Stimulated activated CD8-positive, alpha-beta memory T cell treated with anti-CD3 and anti-CD28 coated beads, Interleukin-7, amount 100 ng/mL, for 24 hours (primary cell): ENCODE measurements around the gene PLCD4.

Source experiments
- DNase-seq: peaks from one replicate; pipeline ENCODE4 v3.0.0-alpha.2; 2020; ENCODE audit warnings: low read depth

The PLCD4 gene

DNA sequence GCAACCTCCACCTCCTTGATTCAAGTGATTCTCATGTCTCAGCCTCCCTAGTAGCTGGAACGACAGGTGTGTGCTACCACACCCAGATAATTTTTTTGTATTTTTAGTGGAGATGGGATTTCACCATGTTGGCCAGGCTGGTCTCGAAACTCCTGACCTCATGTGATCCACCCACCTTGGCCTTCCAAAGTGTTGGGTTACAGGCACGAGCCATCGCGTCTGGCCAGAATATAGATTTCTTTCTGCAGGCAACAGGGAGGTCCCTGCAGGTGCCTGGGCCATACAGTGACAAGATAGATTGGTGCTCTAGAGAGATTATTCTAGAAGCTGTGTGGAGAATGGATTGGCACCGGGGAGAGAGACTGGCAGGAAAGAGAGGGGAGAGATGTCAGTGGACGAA, 13.3 kb downstream of the PLCD4 start:
- no peak for DNase-seq

DNA sequence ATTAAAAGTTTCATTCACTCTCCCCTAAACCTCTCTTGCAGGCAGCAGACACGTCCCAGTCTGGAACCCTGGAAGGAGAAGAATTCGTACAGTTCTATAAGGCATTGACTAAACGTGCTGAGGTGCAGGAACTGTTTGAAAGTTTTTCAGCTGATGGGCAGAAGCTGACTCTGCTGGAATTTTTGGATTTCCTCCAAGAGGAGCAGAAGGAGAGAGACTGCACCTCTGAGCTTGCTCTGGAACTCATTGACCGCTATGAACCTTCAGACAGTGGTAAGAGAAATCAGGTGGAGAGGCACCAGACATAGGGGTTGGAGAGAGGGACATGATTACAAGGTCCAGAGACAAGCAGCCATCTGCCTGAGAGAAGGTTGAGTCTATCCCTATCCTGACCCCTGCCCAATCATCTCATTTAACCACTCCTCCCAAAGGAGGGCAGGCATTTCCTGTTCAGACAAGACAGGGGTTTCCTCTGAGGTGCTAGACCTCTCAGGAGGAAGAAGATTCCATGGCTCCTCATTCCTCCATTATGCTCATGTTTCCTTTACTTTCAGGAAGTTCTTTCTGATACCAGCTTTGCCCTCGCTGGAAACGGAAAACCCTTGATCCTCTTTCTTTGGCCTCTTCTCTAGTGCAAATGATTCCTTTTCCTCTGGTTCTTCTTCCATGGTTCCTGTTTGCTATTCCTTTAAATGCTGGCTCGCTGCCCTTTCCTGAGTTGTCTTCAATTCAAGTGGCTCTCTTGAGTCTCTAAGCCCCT, 15.1 kb downstream of the PLCD4 start:
- no peak for DNase-seq

DNA sequence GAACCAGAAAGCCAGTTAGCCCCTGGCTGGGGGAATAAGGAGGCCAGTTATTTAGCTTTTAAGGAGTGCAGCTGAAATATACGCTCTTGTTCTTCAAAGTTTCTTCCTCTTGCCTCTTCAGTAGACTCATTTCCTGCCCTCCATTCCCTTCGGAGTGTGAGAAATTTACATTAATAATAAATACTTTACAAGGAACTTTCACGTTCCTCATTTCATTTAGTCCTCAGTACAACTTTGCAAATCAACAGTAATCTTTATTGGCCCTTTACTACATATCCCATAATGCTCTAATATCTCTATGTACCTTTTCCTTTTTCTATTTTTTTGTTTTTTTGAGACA, 15.6 kb downstream of the PLCD4 start:
- no peak for DNase-seq

DNA sequence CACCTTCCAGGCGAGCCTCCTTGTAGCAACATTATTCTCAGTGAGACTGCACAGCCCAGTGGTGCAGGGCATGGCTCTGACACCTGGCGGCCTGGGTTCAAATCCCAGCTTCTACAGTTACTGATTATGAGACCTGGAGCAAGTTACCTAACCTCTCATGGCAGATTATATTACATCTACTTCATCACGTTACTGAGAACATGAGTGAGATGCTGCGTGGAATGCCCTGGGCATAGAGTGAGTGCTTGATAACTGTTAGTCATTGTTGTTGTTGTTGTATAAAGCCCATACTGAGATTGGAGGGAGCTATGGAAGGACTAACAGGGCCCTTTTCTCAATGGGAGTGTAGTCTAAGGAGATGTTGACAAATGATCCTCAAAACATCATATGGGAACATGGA, 18.7 kb downstream of the PLCD4 start:
- DNase-seq: no peak

DNA sequence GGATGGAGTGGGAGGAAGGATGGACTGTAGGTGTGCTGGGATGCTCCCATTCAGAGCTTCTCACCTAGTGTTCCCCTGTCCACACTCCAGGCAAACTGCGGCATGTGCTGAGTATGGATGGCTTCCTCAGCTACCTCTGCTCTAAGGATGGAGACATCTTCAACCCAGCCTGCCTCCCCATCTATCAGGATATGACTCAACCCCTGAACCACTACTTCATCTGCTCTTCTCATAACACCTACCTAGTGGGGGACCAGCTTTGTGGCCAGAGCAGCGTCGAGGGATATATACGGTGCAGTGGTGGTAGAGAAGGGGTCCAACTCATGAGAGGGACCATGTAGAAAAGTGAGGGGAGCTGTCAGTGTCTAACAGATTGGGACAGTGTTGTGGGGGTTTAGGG, 20.2 kb downstream of the PLCD4 start:
- DNase-seq: no peak

DNA sequence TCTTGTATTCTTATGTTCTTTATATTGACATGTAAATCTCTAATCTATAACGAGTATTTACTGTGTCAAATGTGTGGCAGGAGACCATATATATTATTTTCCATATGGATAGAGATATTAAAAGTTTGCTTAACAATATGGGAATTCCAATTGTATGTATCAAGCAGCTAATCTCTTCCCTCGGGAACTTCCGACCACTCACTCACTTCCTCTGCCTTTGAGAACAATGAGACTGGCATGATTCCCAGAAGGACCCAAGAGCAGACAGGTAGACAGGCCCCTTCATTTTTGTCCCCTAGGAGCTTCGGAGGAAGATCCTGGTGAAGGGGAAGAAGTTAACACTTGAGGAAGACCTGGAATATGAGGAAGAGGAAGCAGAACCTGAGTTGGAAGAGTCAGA, 24.1 kb downstream of the PLCD4 start:
- DNase-seq: no peak

DNA sequence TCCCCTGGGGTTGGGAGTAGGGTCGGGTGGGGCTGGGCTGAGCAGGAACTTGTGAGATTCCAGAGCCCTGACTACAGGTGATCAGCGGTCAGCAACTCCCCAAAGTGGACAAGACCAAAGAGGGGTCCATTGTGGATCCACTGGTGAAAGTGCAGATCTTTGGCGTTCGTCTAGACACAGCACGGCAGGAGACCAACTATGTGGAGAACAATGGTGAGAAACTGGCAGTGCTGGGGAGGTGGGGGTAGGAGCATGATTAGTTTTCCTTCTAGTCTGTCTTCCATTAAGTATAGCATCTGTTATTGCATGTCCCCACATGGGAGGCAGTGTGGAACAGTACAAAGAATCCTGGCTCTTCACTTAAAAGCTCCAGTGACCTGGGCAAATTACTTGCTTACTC, 28.0 kb downstream of the PLCD4 start:
- DNase-seq: no peak

DNA sequence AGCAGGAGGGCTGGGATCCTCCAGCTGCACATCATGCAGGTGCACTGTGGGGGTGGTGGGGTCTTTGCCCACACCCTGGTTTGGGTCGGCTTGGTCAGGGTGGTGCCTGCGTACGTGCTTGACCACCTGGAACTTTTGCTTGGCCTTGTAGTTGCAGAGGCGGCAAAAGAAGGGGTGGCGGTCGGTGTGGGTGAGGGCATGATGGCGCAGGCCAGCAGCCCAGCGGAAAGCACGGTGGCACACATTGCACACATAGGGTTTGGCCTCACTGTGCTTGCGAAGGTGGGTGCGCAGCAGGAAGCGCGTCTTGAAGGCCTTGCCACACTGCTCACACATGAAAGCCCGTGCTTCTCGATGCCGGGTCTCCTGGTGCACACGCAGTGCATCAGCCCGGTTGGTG, 30.7 kb downstream of the PLCD4 start:
- no peak for DNase-seq

DNA sequence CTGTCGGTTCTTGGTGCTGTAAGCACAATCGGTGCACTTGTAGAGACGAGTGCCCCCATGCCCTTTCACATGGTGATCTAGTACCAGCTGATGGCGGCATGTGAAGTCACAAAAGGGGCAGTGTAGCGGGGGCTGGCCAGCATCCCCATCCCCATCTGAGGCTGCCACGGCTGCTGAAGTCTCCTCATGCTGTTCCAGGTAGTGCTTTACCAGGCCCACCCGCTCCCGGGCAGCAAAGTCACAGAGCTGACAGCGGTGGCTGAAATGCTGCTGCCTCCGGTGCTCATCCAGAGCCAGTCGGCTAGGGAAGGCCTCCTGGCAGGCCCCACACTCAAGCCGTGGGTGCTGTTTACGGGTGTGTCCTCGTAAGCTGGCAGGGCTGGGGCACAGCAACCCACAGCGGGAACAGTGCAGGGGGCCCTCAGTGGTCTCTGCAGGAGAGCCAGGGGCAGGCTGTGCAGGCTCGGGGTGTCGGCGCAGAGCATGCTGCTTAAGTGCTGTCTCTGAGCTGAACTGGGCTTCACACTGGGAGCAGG, 34.5 kb downstream of the PLCD4 start:
- DNase-seq: no peak

DNA sequence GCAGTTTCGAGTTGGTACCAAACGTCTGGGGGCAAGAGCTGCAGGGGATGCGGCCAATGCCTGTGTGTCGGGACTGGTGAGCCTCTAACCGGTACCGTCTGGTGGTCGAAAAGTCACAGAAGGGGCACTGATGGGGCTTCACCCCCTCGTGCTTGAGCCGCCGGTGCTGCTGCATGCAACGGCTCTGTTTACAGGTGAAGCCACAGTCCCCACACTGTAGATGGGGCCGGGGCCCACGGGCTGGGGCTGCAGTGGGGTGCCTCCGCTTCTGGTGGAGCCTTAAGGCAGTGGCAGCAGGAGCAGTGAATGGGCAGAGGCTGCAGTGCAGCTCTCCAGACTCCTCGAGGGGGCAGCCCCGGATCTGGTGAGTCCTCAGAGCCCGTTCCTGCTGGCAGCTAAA, 35.1 kb downstream of the PLCD4 start:
- DNase-seq: no peak

DNA sequence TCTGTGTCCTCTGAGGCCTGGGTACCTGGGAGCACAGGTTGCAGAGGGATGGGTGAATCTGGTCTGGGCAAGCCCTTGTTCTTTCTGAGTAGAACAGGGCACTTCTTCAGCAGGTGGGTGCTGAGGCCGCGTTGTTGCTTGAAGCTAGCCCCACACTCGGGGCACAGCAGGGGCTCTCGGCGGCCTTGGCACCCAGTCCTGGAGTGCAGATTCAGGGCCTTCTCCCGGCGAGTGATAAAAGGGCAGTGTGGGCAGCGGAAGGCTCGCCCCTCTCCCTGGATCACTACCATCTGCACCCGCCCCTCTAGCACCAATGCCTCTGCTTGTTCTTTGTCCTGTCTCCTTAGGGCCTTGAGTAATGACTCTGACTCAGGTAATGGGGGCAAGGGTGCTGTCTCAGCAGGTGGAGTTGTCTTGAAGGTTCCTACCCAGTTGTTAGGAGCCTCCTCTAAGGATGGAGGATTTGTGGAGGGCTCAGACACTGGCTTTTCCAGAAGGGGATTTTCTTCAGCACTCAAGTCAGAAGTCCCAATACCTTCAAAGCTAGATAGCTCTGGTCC, 36.1 kb downstream of the PLCD4 start:
- no peak for DNase-seq

DNA sequence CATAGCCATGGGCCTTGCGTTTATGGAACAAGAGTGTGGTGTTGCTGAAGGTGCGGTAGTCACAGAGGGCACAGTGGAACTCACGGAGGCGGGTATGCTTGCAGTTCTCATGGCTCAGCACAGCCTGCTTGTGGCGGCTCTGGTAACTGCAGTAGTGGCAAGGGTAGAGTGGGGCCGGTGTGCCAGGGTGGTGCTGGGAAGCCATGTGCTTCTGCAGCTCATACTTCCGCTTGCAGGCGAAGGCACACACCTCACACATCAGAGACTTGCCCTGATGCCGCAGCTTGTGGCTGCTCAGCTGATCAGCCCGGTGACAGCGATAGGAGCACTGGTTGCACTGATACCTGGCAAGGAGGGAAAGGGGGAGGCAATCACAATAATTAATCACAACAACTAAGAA, 37.0 kb downstream of the PLCD4 start:
- DNase-seq: no peak

DNA sequence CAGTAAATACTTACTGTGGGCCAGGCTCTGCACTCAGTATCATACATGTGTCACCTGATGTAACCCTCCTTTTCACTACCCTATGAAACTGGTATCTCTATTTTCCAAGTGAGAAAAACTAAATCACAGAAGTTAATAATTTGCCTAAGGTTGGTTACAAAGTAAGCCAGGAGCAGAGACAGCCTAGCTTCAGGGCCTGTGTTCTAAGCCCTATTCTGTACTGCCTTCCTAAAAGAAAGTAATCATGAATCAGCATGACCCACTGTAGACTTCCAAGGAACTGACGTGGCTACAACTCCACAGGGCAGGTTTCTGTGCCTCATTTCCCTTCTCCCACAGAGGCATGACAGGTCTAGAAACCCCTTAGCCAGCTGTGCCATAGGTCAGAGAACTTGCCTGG, 37.4 kb downstream of the PLCD4 start:
- DNase-seq: no peak

DNA sequence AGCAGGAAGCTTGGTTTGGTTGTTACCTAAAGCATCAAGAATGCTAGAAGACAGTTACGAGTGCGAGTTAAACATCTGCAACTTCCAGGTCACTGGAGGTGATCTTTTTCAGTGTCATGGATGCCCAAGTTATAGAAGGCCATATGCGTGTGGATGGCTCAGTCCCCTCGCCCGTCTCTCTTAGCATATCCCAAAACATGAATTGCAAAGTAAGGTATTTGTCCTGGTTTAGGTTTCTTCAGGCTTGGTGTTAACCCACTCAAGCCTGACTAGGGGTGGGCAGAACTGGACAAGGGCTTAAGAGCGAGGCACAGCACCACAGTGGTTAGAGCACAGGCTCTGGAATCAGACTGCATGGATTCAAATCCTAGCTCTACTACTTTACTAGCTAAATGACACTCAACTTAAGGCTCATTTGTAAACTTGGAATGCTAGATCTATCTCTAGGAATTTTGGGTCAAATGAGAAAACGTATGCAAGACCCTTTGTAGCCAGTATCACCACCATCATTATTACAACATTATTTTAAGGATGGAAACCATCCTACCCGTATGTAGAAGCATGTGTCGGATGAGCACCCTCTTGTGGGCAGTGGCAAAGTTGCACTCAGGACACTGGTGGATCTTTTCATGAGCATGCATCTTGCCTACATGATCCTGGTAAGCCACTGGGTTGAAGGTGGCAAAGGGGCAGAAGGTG, 40.5 kb downstream of the PLCD4 start:
- peak; percentile 23 for DNase-seq

DNA sequence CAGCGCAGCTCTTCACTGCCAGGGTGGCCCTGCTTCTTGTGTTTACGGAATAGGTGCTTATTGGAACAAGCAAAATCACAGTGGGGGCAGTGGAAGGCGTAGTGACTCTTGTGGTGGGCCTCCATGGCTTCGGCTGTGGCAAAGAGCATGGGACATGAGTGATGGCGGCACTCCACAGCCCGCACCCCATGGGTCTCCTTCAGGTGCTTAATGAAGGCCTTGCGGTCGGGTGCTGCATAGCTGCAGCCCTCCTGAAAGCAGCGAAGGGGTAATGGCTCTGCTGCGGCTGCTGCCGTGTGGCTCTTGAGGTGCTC, 41.0 kb downstream of the PLCD4 start:
- DNase-seq: no peak

DNA sequence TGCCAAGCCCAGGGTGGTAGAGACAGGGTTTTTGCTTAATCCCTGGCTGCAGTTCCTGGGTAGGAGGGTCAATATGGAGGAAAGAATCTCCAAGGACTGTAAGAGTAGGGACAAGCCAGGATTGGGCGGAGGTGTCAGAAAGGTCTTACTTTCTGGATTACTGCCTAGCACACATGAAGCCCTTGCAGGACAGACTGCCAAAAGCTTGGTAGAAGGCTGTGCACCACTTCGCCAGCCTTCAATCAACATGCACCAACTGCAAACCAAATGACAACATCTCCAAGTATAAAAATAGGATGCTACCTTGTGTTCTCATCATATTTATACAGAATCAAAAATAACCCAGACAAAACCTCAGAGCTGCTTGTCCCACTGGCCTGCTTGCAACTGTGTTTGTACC, 48.1 kb downstream of the PLCD4 start:
- no peak for DNase-seq

DNA sequence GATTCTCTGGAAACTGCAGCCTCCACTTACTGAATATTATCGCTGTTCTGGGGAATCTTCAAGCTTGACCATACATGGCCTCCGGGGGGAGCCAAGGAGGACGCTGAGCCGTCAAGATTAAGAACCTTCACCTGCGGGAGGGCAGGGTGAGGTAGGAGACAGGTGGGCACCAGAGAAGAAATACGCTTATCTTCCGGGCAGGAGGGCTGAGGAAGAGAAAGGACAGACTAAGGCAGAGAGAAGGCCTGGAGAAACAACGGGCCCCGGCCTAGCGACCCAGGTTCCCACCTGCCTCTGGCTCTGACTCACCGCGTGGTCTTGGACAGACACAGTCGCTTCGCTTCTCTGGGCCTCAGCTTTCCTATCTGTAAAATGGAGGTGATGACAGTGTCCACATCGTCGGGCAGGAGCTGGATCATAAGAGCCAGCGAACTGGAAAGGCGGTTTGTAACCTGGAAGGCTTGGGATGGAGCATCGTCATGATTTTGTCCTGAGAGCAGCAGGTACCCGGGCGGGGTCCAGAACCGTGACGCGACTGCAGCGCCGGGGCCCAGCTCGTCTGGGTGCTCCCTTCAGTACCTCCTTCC, 51.1 kb downstream of the PLCD4 start:
- DNase-seq: peak; percentile 12

DNA sequence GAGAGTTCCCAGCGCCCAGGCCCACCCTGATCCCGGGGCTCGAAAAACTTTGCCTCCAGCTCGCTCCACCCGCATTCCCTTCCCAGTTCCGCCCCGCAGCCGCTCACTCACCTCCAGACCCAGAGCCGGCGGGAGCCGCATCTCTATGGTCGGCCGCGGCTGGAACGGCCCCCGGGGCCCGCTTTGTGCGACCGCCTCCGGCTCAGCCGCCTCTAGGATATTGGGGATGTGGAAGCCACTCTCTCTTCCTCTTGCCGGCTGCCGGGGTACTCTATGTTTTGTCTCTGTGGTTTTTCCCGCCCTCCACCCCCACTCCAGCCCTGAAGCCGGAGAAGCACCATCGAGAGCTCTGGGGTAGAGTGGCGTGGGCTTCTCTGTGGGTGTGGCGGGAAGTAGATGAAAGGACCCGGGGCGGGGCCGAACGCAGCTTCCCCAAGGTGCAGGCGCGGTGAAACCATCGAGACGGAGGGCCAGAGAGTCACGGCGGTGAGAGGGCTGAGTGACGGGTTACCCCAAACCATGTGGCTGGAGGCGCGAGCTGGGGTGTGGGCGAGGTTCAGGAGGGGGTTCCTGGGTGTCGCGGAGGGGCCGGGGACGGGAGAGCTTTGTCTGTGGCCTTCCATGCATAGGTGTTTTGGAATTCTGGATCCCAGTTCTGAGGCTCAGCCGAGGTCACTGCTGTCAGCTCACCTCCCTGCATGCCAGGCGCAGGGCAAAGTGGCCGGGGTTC, 51.7 kb downstream of the PLCD4 start, which contains the start of the genes BCS1L and ZNF142:
TSS of gene BCS1L (plus strand) at position 426 of the 730 bp plus-strand sequence. CDS start 1,305 bp downstream, outside the sequence.
TSS of gene ZNF142 (minus strand) at position 366 of the 730 bp plus-strand sequence. CDS start 3,194 bp downstream, outside the sequence.
- peak; percentile 90 for DNase-seq

DNA sequence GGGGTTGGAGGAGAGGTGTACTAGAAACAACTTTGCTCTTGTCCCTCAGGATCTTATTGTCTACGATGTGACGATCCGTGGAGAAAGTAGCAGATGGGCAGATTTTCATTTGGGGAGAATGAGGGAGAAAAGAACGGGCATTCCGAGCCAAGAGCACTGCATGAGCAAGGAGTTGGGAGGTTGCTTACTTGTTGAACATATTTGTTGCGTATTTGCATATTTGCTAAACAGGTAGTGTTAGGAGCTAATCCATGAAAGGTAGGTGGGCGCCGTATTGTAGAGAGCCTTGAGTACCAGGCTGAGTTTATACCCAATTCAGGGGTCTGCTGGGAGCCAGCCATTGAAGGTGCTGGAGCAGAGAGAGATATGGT, 52.3 kb downstream of the PLCD4 start:
- no peak for DNase-seq

DNA sequence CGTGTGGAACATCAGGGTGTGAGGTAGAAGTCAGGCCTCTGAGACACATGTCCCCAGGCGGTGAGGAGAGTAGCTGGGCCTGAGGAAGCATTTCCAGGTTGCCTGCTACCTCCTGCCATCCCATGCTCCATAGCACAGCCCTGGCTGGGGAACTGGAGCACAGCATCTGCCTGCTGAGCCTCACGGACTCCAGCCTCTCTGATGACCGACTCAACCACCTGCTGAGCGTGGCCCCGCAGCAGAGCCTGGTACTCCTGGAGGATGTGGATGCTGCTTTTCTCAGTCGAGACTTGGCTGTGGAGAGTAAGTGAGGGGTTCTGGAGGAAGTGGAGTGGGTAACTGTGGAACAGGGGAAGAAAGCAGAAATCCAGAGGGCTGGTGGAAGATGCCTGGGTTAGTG, 54.7 kb downstream of the PLCD4 start:
- DNase-seq: no peak

DNA sequence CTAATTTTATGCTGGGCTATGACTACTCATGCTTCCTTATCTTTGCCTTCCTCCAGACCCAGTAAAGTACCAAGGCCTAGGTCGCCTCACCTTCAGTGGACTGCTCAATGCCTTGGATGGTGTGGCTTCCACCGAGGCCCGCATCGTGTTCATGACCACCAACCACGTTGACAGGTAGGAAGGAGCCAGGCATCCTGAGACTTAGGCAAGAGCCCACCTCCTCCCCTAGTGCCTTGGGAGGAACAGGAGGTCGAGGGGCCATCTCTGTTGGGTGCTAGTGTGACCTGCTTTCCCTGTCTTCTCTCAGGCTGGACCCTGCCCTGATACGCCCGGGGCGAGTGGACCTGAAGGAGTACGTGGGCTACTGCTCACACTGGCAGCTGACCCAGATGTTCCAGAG, 55.1 kb downstream of the PLCD4 start:
- DNase-seq: no peak

DNA sequence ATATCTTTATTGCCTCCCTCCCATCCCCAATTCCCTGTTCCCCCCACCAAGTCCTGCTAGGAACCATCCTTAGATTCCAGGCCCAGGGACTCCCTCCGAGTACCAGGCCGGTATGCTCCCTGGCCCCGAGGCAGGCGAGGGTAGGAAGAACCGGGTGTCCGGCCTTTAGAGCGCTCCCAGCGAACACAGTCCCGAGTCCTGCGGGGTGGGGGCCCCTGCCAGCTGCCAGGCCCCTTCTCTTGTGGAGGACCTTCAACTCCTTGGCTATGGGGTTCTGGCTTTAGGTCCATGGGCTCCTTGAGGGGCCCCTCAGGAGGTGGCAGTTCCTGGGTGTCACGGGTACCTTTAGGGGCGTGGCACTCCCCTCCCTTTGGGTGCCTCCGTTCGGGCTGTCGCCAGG, 56.2 kb downstream of the PLCD4 start:
- no peak for DNase-seq
